Stimulated activated CD4-positive, alpha-beta T cell treated with anti-CD3 and anti-CD28 coated beads, Interleukin-15, amount 100 ng/mL, for 1 hour (primary cell): ENCODE data around the gene MLLT3.
A peak's percentile ranks its signal among the peaks of the same experiment; 100 is the strongest.

Experiments used
- DNase-seq, 2 donors: peaks; one replicate each; pipeline ENCODE4 v3.0.0-alpha.2; 2020; ENCODE audit warnings: low read depth in 1 of 2, low spot score in 1 of 2

Gene MLLT3

DNA sequence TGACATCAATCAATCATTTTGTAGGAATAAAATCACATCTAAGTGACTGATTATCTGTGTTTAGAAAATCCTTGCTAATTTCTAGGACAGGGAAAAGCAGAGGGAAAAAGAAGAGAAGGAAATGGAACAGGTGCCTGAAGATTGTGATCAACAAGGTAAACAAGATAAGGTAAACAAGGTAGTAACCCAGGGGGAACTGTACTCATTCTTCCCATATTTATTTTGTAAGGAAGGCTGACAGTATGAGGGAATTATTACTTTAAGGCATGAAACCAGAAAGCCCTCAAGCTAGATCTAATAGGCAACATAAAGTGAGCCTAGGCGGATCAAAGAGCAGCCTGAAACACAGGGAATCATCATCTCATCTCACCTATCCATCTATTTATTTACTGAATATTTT lies 231.1 kb downstream of the MLLT3 start:
- DNase-seq: no peak

DNA sequence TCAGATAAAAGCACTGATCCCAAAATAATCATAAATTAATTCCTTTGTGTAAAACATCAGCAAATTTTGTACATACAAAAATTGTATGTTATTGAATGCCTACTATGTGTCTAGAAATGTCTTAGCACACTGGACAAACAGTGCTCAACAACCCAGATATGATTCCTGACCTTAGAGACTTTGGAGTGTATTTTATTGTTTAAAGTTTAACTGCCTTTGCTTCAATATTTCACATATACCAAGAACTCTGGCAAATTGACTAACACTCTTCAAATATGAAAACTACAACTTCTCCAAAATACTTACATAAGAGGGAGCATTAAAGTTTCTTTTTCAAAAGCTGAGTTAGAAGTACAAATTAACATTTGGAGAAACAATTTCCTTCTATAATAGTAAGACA lies 231.9 kb downstream of the MLLT3 start:
- DNase-seq: no peak

DNA sequence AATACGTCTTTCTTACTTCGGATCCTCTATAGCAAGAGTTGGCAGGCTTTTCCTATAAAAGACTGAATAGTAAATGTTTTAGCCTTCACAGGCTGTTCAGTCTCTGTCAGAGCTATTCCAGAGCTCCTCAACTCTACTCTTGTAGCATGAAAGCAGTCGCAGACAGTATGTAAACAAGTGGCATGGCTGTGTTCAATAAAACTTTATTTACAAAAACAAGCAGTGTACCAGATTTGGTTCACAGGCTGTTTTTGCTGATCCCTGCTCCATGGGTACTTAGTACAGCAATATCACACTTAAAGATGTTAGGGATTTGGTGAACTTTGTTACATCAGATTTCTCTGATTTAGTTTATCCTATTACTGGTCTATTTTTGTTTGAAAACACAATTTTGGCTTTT lies 235.2 kb downstream of the MLLT3 start:
- DNase-seq: no peak

DNA sequence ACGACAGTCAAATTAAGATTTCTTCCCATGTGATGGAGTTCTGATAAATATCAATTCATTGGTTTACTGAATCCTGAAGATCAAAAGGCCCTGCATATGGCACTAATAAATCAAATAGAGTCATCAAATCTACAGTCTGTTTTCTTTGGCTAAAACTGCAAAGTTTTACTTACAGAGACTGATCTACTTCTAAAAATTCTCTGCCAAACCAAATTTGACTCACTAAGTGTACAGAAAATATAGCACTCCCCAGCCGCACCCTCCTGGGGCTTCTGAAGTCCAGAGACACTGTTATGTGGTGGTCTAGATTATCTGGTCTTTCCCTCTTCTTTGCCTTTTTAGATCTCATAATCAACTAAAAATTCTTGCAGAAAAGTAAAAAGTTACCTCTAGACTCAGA lies 237.7 kb downstream of the MLLT3 start:
- no peak for DNase-seq

DNA sequence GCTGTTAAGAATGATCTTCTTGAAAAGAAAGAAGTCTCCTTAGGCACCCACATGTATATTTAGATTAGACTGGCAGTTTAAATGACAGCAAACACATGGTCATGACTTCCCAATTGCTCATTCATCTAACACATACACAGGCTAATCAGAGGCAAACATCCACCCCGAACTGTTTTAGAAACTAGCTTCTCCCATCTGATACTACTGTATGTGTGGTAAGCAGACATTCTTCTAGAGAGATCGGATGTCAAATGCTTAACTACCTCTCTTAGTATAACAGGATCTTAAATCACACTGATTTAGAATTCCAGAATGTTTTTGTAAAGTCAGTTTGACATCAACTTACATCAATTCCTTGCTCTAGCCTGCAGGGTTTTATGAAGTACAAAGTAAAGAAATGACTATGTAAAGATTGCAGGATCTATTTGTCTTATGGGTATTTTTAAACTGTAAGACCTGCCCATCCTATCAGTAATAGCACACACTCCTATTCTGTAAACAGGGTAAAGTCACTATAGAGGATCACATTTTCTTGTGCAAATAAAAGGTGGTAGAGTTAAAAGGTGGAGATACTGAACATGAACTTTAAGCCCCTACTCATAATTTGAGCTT lies 239.7 kb downstream of the MLLT3 start:
- DNase-seq: no peak

DNA sequence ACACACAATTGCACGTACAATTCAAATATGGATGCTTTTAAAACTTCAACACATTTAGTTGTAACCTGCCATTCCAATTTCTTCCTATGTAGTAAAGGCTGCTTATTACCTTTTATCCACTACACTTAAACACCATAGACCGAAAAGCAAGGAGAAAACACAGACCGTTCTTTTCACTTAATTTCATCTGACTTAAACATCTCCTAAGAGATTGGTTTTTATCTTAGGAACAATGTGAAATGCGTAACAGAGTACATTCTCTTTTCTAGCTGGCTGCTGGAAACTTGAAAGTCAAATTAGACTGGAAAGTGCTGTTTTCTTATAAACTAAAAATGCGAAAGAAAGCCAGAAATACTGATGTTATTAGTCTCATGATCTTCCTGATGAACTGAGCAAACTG lies 241.8 kb downstream of the MLLT3 start:
- no peak for DNase-seq

DNA sequence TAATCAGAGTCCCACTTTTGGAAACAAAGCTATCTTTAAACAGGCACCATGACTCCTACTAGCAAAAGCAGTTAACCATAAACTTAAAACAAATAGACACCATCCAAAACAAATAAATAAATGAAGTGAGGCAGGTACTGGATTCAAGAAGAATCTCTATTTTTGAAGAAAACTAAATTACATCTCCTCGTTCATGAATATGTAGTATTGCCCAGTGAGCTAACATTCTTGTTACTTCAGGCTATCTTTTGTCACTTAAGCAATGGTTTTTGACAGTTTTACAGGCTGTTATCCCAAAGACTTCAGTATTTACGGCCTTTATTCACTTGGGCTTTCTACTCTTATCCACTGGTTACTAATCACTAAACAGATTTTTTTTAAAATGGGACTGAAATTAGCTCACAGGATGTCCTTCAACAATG lies 242.5 kb downstream of the MLLT3 start:
- no peak for DNase-seq

DNA sequence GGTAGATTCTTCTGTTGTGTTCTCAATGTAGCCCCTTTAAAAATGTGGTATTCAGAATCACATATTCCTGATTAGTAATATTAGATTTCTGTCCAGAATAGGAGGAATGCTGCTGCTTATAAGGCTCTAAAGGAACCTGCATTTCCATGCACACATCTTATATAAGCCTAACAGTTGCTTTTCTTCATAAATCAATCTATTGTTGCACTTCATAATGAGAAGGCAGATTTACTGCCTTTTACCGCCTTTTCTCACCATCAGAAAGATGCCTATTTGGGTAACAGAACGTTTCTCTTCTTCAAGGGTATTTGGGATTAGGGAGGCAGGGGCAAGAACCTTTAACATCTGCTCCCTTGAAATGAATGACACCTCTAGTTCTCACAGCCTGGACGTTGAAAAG lies 243.4 kb downstream of the MLLT3 start:
- DNase-seq: no peak

DNA sequence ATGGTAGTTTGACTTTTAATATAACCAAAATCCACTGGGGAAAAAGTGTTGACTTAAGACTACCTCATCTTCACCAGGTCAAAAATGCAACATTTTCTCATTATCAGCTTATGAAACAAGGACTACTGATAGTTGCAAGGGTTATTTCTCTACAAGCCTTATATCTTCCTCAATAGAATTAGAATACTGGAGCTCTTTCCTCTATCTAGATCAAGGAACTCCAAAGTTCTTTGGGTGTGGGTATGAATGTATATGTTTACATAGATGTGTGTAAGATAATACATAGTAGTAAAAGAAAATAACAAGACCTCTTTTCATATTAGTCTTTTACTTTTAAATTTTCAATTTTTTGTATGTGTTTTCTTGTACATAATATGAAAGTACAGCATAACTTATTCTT lies 244.5 kb downstream of the MLLT3 start:
- no peak for DNase-seq

DNA sequence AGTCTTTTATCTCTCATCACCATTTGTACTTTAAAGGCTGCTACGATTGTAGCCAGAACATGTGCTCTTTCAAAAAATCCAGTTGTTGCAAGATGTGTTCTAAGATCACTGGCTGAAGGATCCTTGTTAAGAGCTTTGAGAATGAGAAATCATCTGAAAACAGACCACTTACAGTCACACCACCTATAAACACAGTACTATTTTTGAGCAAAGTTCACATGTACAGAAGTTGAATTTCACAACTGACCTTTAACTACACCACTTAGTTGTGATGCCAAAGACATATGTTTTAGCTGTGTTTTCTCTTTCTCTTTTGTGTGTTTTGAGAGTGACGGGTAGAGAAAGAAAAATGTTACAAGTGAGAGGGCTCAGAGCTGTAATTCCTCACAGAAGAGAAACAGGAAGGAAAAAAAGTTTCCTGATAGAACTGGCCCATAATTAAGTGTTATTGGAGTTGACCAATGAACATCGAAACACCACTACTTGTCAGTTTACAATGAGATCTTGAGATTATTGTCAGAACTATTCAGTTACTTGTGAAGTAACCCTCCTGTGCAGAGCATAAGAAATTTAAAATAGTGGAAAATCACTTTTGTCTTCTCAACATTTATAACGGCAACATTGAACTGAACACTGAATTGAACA lies 245.4 kb downstream of the MLLT3 start:
- DNase-seq: no peak

DNA sequence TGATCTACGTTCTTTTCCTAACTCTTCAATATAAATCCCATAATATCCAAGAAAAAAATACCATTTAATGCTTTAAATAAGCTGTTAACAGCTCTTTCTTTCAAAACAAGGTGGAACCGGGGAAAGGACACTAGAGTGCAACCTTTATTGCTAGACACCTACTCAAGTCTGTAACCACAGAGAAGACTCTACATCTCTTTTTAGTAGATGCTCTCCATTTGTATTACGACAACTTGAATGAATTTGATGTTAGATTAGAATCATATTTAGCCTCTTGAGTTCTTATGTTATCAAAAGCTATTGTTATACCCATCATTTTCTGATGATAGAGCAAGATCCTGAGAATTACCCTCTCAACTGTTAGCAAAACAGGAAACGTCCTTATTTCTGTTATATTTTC lies 246.3 kb downstream of the MLLT3 start:
- DNase-seq: no peak

DNA sequence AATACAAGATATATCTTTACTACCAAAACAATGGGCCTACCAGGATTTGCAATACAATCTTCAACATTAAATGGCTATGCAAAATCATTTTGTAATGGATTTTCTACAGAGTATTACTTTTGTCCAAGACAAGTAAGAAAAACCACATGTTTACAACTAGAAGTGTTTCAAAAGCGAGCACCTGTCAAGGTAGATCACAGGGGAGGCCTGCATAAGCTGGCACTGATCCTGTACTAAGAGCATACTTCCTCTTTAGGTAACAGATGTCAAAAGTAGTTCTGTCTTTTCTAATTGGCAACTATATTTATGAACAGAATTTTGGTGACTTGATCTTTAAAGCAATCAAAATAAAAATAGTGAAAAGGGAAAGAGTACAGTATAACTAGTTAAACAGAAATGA lies 249.0 kb downstream of the MLLT3 start:
- no peak for DNase-seq

DNA sequence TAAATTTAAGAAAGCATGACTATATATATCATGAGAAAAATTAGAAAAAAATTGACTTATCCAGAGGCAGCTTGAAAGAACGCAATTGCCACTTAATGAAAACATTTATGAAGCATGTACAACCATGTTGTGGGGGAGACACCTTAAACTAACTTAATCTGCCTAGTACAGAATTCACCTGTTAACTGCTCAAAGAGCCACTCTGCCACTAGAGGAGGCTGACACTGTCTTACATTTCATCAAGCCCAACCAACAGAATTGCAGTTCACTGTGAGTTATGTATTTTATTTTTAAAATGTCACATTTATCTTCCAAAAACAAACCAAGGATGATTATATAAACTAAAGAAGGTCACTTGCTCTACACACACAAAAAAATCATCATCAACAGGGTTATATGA lies 252.9 kb downstream of the MLLT3 start:
- no peak for DNase-seq

DNA sequence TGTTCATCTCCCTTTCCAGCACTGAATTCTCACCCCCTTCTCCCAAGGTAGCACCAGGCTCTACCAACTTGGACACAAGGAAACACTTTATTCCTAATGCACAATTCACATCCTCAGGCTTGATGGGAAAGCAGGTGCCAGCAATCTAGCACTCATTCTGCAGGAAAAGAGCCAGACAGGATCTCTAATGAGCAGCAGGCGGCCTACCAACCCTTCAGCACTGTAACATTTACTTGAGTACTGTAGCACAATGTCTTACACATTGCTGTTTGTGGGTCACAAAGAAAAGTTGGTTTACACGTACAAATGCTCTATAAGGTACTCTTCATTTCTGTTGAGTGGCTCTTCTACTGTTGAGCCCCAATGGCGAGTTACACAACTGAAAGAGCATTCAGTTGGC lies 254.4 kb downstream of the MLLT3 start:
- DNase-seq: no peak

DNA sequence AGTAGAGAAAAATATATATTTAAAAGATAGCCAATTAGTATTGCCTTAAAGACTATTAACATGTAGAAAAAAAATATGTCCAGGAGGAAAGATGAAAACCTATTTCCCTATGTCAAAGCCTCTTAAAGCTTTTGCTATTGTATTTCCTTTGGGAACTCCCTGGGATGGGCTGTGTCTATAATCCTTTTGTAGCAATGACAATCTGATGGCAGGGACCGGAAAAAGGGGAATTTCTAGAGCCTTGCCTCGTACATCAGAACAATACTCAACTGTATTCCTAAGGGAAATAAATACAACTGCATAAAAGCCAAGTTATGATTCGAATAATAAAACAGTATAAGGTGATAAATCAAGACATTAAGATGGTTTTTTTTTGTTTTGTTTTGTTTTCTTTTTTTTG lies 257.3 kb downstream of the MLLT3 start:
- DNase-seq: no peak

DNA sequence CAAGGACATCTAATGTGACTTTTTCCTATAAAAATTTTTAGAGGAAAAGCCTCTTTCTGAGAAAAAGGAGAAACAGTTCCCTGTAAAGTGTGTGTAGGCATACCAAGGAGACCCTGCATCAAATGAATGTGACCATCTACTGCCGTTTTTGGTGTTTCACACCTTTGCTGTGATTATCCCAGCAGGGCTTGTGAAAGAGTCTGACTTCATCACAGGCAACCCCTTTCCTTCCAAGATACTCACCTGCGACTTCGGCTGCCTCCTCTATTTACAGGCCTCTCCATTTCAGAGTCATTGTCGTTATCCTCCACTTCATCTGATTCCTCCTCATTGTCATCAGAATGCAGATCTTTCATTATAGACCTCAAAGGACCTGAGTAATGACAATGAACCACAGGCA lies 259.1 kb downstream of the MLLT3 start:
- DNase-seq: no peak

DNA sequence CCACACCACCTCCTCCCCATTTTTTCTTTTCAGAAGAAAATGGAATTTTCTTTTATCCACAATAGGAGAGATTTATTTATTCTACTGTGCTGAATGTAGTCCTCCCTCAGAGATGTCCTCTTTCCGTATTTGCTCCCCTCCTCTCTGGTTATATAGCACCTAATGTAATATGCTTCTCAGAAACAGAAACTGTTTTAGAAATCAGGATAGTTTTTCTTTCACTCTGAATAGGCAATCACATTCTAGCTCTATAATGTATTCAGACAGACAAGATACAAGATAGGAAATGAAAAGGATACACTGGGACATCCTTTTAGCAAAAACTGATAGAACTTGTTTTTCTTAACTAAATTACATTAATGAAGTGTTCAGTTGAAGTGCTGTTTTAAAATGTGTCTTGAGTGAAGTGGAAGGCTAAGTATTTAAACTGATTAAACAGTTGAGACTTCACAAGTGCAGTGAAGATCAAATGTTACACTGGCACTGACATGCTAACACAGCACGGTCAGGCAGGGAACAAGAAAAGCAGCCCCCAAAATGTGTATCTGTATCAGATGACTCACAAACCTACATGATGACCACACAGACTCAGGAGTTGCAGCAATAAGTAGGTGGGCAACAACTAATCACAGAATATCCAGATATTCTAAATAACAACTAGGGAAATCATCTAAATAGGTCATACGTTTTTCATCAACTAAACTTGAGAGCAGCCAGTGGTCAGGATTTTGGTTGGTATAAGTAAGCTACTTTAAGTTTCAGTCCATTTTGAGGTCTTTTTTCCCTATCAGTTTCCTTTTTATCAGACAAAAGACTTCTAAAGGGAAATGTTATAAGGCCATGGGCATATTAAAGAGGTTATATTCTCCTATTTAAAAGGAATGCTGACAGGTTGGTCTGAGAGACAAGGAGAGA lies 260.4 kb downstream of the MLLT3 start:
- no peak for DNase-seq

DNA sequence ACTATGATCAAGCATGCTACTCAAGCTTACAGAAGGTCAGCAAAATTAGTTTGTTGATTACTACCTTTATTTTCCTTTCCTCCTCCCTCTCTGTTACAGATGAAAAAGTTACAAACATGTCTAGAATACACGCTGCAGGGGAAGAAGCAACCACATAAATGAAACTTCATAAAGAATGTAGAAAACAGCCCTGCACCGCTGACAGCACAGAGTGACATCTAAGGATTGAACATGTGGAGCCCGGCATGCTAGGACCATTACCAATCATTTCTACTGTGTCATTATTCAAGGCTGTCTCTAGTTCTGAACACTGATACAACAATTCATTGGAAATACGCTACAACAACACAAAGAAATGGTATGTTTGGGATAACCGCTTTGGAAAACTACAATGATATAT lies 261.1 kb downstream of the MLLT3 start:
- no peak for DNase-seq

DNA sequence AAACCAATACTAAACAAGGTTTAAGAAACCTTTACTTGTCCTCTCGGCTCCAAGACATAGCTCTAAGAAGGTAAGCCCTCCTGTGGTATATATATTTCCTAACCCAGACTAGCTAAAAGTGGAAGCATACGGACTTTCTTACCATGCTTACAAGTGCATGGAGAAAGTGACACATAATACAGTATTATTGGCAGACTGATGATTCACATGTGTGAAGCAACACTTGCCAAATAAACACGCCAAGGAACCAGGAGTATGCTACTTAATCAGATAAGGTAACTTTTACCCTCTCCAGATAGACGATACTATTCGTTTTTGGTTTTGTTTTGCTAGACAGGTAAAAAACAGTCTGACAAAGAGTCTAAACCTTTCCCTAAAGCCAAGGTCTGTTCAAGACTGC lies 264.1 kb downstream of the MLLT3 start:
- DNase-seq: no peak

DNA sequence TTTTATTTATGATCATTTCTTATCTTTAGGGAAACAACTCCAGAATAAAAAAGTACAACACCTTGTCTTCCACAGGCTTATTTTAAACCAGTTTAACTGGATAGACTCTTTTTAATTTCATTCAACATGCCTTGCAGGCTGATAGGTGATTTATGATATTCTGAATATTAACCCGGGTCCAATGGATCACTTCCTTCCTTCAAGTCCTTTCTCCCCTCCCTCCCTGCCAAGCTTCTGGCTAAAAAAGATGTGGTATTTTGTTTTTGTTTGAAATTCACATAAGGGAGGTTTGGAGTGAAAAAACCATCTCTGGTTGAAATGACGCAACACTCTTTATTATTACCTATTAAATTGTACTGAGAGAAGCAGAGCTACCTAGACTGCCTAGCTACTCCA lies 265.3 kb downstream of the MLLT3 start:
- no peak for DNase-seq

DNA sequence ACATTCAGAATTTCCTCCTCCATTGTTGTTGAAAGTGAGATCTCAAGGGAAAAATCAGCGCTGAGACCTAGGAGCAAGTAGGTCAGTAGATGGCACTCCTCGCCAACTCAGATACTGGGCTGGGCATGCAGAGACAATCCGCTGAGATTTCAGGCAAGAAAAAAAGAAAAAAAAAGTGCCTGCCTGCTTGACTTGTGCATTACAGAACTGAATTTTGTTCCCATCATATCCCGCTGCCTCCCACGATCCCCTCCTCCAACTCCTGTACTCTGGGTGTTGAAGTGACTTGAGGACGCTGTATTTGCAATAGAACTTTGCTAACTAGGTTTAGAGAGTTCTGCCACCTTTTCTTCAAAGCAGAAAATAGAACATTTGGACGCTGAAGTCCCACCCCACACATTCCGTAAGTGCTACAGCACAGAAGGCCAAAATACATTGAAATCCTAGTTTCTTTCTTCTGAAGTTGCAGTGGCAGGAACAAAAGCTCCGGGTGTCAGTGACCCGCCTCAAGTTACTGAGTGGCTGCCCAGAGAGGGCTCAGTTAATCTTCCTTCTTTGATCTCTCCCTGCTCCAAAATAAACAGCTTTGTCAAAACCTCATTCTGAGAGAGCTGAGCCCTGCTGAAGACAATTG lies 265.8 kb downstream of the MLLT3 start:
- DNase-seq: peak; percentile 6 to 8

DNA sequence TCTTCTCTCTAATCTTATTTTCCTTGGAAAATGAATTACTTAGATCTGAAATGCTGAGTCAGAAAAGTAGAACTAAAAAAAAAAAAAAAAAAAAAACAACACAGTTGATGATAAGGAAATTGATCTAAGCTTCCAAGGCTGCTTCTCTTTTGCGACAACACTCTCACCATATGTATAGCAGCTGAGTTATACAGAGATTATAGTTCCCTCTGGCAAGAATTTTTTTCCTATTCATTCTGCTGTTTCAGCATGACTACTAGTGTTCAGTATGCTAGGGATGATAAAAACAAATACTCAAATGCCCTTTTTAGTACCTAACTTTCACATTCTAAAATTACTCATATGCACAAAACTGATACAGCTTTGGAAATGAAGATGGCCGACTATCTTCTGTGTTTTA lies 267.3 kb downstream of the MLLT3 start:
- DNase-seq: no peak
